GM19328 (cell line): ENCODE measurements around the gene SMC4.

Experiments
- ATAC-seq: cut with Tn5 transposase; IDR thresholded peaks from one replicate; pipeline ENCODE4 v1.9.1; 2021; ENCODE audit warnings: mild to moderate bottlenecking, moderate library complexity; ENCODE audit not compliant: unreplicated experiment

The SMC4 gene

DNA sequence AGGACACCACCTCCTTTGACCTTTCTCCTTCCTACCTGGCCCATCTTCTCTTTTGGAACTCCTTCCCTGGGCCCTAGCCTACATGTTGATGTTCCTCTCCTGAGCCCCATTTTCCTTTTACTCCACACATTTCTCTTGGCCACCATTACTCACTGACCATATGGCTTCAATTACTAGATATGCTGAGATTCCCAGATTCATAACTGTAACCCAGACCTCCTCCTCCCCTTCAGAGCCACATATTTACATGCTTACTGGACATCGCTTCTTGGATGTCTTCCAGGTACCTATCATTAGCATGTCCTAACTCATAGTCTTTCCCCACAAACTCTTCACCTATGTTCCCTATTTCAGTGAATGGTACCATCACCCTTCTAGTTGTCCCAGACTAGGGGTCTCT is 74.5 kb downstream of the SMC4 start:
- ATAC-seq, result no peak

DNA sequence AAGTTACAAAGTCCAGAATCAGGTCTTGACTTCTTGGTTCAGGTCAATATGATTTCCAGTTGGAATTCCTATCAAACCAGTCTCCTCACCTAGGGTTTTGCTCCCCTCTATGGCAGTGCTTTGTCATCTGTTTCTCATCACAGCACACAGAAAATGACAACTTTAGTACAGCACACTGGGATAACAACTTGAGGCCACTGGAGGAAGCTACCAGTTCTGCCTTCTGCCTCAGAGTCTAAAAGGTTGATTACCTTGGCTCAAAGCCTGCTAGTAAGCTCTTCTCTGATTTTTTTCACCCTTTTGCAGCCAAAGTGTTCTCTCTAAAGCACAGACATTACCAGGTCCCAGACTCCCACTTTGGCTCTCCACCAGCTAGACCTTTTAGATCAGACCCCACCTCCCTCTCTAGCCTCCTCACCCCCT is 75.0 kb downstream of the SMC4 start:
- ATAC-seq, result no peak

DNA sequence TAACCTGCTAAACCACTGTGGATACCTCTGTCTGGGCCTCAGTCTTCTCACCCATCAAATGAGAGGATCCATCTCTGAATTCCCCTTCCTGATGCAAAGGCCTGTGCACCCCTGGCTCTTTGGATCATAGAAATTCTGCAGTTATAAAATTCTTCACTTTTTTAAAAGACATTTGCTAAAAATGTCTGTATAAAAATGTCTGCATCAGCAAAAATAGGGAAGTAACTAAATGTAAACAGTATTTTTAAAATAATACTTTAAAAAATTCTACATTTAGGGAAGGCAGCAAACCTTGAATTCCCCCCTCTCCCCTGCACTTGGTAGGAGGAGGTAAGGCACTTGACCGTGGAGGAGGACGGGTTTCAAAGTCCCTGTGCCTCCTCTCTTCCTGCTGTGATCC is 75.7 kb downstream of the SMC4 start:
- no peak for ATAC-seq

DNA sequence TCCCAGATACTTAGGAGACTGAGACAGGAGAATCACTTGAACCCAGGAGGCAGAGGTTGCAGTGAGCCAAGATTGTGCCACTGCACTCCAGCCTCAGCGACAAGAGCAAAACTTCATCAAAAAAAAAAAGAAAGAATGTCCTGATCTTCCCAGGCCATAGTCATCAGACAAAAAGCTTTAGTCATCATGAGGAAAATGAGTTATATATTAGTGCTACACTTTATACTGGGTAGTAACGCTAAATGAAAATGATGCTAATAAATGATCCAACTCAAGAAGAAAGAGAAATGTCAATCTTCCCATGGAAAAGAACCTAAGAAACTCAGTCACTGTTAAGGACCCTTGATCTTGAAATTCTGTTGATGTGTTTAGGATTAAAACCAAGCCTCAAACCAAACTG is 76.4 kb downstream of the SMC4 start:
- no peak for ATAC-seq

DNA sequence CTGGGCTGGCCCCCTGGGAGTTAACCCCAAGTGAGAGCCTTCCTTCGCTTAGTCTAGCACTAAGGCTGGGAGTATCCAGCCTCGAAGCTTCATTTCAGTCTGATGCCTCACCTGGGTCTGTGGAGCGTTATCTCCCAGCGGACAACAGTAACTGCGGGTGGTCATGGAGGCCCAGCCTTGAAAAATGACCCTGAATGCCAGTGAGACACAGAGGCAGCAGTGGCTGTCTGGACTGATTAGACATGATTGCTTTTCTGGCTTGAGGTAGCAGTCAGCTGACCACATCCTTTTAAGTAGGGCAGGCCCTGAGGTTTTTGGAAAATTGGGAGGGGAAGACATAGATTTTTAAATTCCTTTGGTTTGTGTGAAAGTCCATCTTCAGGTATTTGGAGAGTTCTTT is 78.3 kb downstream of the SMC4 start:
- no peak for ATAC-seq

DNA sequence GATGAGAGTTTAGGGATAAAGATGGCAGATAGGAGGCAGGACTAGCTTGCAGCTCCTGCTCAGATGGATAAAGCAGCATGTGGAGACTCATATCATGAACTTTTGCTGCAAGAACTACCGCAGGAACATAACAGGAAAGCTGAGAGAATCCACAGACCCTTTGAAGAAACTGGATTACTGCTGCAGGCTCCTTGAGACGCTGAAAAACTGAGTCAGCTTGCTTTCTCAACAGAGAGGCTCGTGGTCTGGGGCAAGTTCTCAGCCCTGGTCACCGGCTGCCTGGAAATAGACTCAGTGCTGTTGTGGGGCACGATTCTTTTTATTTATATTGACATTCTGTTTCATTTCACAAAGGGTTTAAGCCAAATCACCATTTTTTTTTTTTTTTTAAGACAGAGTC is 78.9 kb downstream of the SMC4 start:
- no peak for ATAC-seq

DNA sequence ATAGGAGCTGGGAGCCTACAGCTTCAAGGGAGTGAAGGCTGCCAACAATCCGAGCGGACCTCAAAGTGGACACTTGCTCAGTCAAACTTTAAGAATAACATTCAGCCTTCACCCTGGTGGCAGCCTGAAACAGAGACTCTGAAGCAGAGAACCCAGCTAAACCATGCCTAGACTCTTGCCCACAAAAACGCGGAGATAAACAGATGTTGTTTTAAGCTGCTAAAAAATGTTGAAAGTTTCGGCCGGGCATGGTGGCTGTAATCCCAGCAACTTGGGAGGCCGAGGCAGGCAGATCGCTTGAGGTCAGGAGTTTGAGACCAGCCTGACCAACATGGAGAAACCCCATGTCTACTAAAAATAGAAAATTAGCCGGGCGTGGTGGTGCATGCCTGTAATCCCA is 79.9 kb downstream of the SMC4 start:
- ATAC-seq, result no peak

DNA sequence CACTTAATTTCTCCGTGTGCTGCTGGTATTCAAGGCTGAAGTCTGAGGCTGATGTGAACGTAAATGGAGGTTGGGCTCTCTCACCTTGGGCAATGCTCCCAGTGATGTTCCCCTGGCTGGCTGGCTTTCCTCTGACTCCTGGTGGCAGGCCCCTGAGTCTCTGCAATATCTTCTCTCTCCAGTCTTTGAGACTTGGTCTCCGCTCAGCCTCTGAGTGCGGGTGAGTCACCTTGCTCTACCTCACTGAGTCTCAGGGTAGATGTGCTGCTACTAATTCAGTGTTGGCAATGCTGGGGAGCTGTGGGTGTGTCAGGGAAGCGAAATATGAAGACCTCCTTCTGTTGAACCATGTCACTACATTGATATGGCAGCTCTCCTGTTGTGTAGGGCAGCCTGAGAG is 81.5 kb downstream of the SMC4 start:
- ATAC-seq, result no peak

DNA sequence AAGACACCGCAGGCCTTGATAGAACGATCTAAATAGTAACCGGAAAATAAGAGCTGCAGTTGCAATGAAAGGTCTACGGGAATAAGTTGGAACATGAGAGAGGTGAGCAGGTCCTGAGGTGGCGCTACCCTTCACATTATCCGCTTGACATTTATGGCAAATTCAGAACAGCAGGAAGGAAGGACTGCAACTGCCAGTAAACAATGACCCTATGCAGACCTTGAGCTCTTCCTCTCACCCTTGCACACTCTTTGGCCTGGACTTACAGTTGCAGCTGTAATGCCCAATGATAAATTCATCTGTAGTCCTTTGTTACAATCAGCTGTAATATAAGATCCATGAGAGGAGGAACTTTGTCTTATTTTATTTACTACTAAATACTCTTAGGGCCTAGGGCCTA is 82.4 kb downstream of the SMC4 start:
- no peak for ATAC-seq

DNA sequence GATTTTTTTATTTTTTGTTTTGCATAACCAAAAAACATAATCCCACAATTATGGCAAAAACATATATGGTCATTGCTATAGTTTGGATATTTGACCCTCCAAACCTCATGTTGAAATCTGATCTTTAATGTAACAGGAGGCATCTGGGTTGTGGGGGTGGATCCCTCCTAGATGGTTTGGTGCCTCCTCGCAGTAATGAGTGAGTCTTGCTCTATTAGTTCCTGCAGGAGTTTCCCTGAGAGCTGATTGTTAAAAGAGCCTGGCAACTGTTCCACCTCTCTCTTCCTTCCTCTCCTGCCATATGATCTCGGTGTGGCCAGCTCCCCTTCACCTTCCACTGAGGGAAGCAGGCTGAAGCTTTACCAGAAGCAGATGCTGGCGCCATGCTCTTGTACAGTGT is 83.3 kb downstream of the SMC4 start:
- ATAC-seq, result no peak
